HFFc6 (cell line): Measurements from ENCODE around the gene CRABP2. TPM values are rescaled to one million over a fixed set of nuclear protein-coding genes. Genes with fewer than 3 reads are reported as not detected.

Experiments used
- DNase-seq: peaks from one replicate; pipeline ENCODE4 v3.0.0-alpha.2; 2018
- H3K27ac Mint-ChIP-seq: 2 replicates; pipeline ENCODE4 v1.8.0; 2020; ENCODE audit warnings: mild to moderate bottlenecking, mixed read lengths
- H3K27me3 Mint-ChIP-seq: 2 replicates; pipeline ENCODE4 v1.8.0; 2021; ENCODE audit warnings: mild to moderate bottlenecking, moderate library complexity, mixed read lengths; ENCODE audit not compliant: insufficient read depth
- H3K36me3 Mint-ChIP-seq: 2 replicates; pipeline ENCODE4 v1.8.0; 2021; ENCODE audit warnings: low read depth, mixed read lengths
- H3K4me1 Mint-ChIP-seq: 2 replicates; pipeline ENCODE4 v1.8.0; 2020; ENCODE audit warnings: low read depth, mixed read lengths
- H3K4me3 Mint-ChIP-seq: 2 replicates; pipeline ENCODE4 v1.8.0; 2020; ENCODE audit warnings: mild to moderate bottlenecking, moderate library complexity, mixed read lengths
- H3K9me3 Mint-ChIP-seq: 2 replicates; pipeline ENCODE4 v1.8.0; 2020; ENCODE audit warnings: mild to moderate bottlenecking, mixed read lengths
- total RNA-seq, 6 experiments: library from RNA; stranded (reverse); fragmentation: NEBNext Ultra II Directional; extraction: Animal tissue kit (Norgen Biotek cat#: 25700); gene quantifications; 2 replicates in 1 of 6; 3 replicates in 5 of 6; pipeline ENCODE4 v1.2.3, GENCODE V29; 2021
- TF ChIP-seq, protein P1 (sequence below): fragments of 200-600 bp; sonication (generic); IDR thresholded peaks from 2 replicates; pipeline ENCODE4 v1.5.0; 2021; ENCODE audit warnings: antibody characterized with exemption, mild to moderate bottlenecking

Gene CRABP2
- total RNA-seq, 6 experiments from 2014 or later, result 55.9 to 70.4 (median 59.2) TPM

DNA sequence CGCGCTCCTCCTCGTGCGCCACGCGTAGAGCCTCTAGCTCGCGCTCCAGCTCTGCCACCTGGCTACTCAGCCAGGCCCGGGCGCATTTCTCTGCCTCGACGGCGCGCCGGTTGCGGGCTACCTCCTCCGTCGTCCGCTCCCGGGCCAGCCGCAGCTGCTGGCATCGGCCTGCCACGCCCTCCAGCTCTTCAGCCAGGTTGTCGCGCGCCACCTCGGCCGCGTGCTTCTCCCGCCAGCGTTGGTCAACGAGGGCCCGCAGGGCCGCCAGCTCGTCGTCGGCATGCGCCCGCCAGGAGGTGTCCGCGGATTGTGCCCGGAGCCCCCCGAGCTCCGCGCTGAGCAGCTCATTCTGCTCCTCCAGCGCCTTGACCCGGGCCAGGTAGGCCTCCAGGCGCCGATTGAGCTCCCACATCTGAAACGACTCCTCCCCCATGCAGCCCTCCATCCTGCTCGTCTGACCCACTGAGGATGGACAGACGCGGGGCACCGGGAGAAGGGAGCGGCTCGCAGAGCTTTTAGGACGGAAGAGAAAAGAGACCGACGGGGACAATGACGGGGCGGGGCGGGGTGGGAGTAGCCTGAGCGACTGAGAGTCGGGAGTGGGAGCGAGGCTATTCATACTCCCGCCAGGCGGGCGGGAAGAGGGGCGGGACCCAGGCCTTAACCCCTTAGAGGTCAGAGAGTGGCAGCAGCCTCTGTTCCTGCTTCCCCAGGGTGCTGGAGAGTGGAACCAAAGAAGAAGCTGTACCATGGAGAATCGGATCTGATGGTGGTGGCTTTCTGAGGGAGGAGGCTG lies 28.4 kb downstream of the CRABP2 start, which contains the start of gene NES:
NES (minus strand) TSS at position 588 of the 796 bp plus-strand sequence; CDS start at position 445, 143 bp downstream.
- Mint-ChIP-seq H3K27ac (peak within 1 kb of the TSS; percentile 72), H3K36me3 (peaks cover 15% of the 10 kb centered on the region), H3K4me3 (peak within 1 kb of the TSS; percentile 88), H3K9me3 (no peaks in the 10 kb centered on the region), H3K4me1 (peaks cover 44% of the 10 kb centered on the region), H3K27me3 (peaks cover 1% of the 10 kb centered on the region)
- TF ChIP-seq, protein P1, sequence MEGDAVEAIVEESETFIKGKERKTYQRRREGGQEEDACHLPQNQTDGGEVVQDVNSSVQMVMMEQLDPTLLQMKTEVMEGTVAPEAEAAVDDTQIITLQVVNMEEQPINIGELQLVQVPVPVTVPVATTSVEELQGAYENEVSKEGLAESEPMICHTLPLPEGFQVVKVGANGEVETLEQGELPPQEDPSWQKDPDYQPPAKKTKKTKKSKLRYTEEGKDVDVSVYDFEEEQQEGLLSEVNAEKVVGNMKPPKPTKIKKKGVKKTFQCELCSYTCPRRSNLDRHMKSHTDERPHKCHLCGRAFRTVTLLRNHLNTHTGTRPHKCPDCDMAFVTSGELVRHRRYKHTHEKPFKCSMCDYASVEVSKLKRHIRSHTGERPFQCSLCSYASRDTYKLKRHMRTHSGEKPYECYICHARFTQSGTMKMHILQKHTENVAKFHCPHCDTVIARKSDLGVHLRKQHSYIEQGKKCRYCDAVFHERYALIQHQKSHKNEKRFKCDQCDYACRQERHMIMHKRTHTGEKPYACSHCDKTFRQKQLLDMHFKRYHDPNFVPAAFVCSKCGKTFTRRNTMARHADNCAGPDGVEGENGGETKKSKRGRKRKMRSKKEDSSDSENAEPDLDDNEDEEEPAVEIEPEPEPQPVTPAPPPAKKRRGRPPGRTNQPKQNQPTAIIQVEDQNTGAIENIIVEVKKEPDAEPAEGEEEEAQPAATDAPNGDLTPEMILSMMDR, result no peak; the same call in 1 of the 2 replicates
- peak; percentile 62 for DNase-seq

DNA sequence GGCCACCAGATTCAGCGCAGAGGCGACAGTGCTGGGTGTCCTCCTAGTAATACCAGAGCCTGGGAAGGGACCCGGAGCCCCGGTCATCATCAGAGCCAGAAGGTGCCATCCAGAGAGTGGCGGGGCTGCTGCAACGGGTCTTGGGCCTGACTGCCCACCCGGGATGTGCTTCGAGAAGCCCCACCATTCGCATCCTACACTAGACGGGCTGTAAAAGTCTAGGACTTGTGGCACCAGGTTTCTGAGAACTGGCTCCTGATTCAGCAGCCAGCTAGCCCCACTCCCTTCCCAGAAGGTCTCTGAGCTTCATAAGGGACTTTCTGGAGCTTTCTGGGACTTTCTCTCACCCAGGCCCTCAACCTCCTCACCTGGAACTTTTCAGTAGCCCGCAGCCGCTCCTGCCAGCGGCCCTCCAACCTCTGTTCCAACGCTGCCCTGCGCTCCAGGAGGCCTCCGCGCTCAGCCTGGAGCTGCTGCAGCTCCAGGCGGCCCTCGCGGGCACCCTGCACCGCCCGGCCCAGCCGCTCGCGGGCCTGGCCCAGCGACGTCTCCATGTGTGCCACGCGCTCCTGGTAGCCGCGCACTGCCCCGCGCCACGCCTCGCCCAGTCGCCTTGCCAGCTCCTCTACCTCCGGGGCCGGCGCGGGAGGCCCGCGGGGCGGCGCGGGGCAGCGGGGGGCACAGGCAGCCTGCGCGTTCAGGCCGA lies 29.1 kb downstream of the CRABP2 start:
- peaks cover 1% of the 10 kb centered on the region for H3K27me3 Mint-ChIP-seq
- TF ChIP-seq, protein P1, result no peak
- H3K27ac Mint-ChIP-seq, result peak overlapping the region; percentile 72
- H3K36me3 Mint-ChIP-seq, result peaks cover 23% of the 10 kb centered on the region
- H3K9me3 Mint-ChIP-seq, result no peaks in the 10 kb centered on the region
- peaks cover 46% of the 10 kb centered on the region for H3K4me1 Mint-ChIP-seq
- DNase-seq, result no peak
- peak overlapping the region; percentile 88 for H3K4me3 Mint-ChIP-seq

DNA sequence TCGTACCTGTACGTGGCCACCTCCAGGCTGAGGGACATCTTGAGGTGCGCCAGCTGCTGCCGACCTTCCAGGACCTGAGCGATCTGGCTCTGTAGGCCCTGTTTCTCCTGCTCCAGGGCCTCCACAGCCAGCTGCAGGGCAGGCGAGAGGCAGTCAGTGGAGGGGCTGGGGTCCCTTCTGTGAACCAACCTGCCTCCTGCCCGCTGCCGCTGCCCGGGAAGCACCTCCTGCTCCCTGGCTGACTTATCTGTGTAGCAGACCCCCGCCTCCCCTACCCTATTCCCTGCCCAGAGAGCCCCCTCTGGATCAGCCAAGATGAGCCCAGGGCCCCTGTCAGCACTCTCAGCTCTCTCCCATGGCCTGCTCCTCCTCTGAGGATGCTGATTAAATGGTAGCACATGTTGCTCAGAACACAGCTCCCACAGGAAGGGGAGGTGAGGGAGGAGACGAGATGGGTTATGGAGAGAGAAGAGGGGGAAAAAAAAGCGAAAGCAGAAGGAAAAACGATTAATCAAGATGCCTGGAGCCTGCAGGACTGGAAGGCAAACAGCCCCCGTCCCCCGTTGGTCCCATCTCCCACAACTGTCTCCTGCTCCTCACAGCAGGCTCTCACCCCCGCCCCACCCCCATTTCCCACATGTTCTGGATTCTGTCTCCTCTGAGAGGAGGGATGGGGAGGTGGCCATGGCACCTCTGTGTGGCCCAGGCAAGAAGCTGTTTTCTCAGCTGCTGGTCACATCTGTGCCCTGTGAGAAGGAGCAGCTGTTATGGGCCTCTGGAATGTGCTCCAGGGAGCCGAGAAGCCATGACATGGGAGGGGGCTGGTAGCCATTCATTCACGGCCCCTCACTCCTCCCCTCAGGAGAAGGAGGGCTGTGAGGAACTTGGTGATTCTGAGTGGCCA lies 29.9 kb downstream of the CRABP2 start:
- Mint-ChIP-seq H3K9me3 (no peaks in the 10 kb centered on the region), H3K4me1 (peaks cover 50% of the 10 kb centered on the region)

DNA sequence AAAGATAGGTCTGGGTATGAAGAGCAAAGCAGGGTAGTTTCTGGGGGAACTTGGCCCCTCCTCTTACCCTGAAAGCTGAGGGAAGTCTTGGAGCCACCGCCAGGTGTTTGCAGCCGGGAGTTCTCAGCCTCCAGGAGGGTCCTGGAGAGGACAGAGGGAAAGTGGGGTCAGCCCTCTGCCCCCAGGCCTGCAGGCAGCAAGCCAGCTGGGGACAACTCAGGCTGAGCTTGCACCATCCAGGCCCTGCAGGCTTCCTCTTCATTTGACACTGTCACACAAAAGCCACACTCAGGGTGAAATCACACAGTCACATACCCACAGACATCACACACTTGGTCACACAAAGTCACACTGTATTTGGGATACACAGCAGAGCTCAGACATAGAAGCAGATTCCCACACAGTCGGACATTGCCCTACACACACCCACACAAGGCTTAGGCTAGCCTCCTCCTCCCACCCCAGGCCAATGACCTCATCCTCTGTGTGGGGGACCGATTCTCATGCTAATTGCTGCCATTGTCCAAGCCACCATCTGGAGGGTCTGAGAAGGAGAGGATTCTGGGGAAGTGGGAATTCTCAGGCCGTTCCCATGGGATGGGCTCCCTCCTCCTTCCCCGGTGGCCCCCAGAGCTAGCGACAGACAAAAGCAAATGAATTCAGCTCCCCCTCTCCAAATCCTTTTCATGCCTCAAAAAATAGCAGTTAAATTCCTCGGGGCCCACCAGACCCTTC lies 31.8 kb downstream of the CRABP2 start:
- H3K9me3 Mint-ChIP-seq, result no peaks in the 10 kb centered on the region
- peaks cover 57% of the 10 kb centered on the region for H3K4me1 Mint-ChIP-seq
- no peaks in the 10 kb centered on the region; the same call in none of the 2 replicates for H3K27me3 Mint-ChIP-seq
- peak overlapping the region; percentile 55 for H3K27ac Mint-ChIP-seq
- peak overlapping the region; percentile 54 for H3K4me3 Mint-ChIP-seq
- TF ChIP-seq, protein P1, result no peak
- DNase-seq, result no peak
- H3K36me3 Mint-ChIP-seq, result peaks cover 26% of the 10 kb centered on the region

More for the DNA sequence above, 29.9 kb downstream of the CRABP2 start:
- peak overlapping the region; percentile 88 for H3K4me3 Mint-ChIP-seq
- H3K36me3 Mint-ChIP-seq, result peaks cover 26% of the 10 kb centered on the region
- H3K27me3 Mint-ChIP-seq, result no peaks in the 10 kb centered on the region; the same call in none of the 2 replicates
- no peak for DNase-seq
- H3K27ac Mint-ChIP-seq, result peak overlapping the region; percentile 72
- TF ChIP-seq, protein P1, result no peak
